Type B pancreatic cell (in vitro differentiated cells): ENCODE data around the gene FAAP20. TPM values are rescaled to one million over a fixed set of nuclear protein-coding genes. Genes with fewer than 3 reads are reported as not detected.

Source experiments
- DNase-seq: peaks from one replicate; pipeline ENCODE4 v3.0.0; 2021; ENCODE audit warnings: mixed read lengths; ENCODE audit not compliant: unreplicated experiment; ENCODE audit errors: extremely low spot score
- H3K27ac Mint-ChIP-seq: 2 replicates; pipeline ENCODE4 v1.8.0; 2021; ENCODE audit warnings: mild to moderate bottlenecking, mixed read lengths
- H3K27me3 Mint-ChIP-seq: 2 replicates; pipeline ENCODE4 v1.8.0; 2021; ENCODE audit warnings: mixed read lengths
- H3K36me3 Mint-ChIP-seq: 2 replicates; pipeline ENCODE4 v1.8.0; 2021; ENCODE audit warnings: mixed read lengths
- H3K4me1 Mint-ChIP-seq: one replicate; pipeline ENCODE4 v1.8.0; 2021; ENCODE audit warnings: mixed read lengths; ENCODE audit not compliant: unreplicated experiment
- H3K4me3 Mint-ChIP-seq: 2 replicates; pipeline ENCODE4 v1.8.0; 2021; ENCODE audit warnings: mild to moderate bottlenecking, mixed read lengths
- H3K9me3 Mint-ChIP-seq: 2 replicates; pipeline ENCODE4 v1.8.0; 2021; ENCODE audit warnings: mixed read lengths
- CTCF ChIP-seq: fragments of 200-600 bp; sonication (generic); conservative IDR thresholded peaks from 2 replicates; pipeline ENCODE4 v1.5.0; 2021; ENCODE audit warnings: antibody characterized with exemption, mild to moderate bottlenecking
- total RNA-seq: library from RNA; stranded (reverse); gene quantifications from 2 replicates; pipeline ENCODE4 v1.2.1, GENCODE V29; 2021; ENCODE audit warnings: low replicate concordance

The FAAP20 gene
- total RNA-seq, 1 donor from 2014 or later = 73.8 TPM

DNA sequence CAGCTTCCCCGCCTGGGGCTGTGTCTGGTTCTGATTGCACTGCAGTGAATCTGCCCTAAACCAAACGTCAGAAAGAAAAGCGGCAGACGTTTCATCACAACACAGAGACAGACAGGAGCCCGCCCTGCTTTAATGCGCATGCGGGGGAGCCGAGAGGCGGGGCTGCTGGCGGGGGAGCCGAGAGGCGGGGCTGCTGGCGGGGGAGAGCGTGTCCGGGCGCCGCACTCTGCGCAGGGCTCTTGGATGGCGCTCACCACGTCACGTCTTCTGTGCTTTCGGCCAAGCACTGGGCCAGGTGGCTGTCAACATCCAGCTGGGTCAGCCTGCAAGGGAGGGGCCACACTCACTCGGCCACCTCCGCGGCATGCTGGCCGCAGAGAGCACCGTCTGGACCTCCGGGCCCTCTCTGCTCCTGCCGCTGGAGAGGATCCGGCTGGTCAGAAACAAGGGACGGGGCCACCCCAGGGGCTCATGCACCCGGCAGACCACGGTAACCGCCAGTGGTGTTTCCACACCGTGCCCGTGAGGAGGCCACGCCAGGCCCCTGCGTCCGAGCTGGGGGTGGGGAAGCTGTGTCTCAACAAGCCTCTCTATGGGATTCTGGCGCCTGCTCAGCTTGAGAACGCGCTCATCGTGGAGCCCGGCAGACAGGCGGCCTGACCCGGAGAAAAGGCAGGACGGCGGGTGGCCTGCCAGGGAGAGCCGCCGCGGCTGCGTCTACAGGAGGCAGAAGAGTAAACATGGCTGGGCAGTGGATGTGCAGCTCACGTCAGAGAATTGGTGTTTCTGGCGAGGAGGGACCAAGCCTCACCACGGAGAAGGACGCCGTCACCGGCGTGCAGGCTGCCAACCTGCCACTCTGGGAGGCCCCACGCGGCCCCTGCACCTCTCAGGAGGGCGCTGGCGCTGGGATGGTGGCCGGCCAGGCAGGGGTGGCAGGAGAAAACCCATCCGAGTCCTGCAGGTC lies 4.8 kb downstream of the FAAP20 start:
- Mint-ChIP-seq H3K36me3 (no peaks in the 10 kb centered on the region), H3K27me3 (no peaks in the 10 kb centered on the region), H3K4me3 (peak overlapping the region; percentile 83), H3K9me3 (no peaks in the 10 kb centered on the region), H3K4me1 (peaks cover 7% of the 10 kb centered on the region), H3K27ac (peak overlapping the region; percentile 83)
- TF ChIP-seq CTCF = no peak
- peak; percentile 94 for DNase-seq

- no peak overlapping the region for H3K27ac Mint-ChIP-seq
- no peak overlapping the region for H3K4me3 Mint-ChIP-seq
- no peaks in the 10 kb centered on the region for H3K9me3 Mint-ChIP-seq
- TF ChIP-seq CTCF = no peak
- H3K36me3 Mint-ChIP-seq = peaks cover 3% of the 10 kb centered on the region
- H3K4me1 Mint-ChIP-seq = peaks cover 7% of the 10 kb centered on the region
- no peaks in the 10 kb centered on the region for H3K27me3 Mint-ChIP-seq
- DNase-seq = no peak
Measured at GRCh38 chr1:2188336-2188735, 6.2 kb downstream of the FAAP20 start.

- Mint-ChIP-seq H3K4me1 (peaks cover 7% of the 10 kb centered on the region), H3K9me3 (no peaks in the 10 kb centered on the region), H3K4me3 (no peak overlapping the region), H3K27me3 (no peaks in the 10 kb centered on the region), H3K36me3 (peaks cover 6% of the 10 kb centered on the region), H3K27ac (no peak overlapping the region)
- TF ChIP-seq CTCF = no peak
- no peak for DNase-seq
Measured at GRCh38 chr1:2187619-2188018, 7.0 kb downstream of the FAAP20 start.

GRCh38 chr1:2186901-2187300 lies 7.7 kb downstream of the FAAP20 start:
- TF ChIP-seq CTCF = no peak
- DNase-seq = no peak
- Mint-ChIP-seq H3K36me3 (peaks cover 6% of the 10 kb centered on the region), H3K9me3 (no peaks in the 10 kb centered on the region), H3K27ac (no peak overlapping the region), H3K27me3 (no peaks in the 10 kb centered on the region), H3K4me1 (peaks cover 7% of the 10 kb centered on the region), H3K4me3 (no peak overlapping the region)

DNA sequence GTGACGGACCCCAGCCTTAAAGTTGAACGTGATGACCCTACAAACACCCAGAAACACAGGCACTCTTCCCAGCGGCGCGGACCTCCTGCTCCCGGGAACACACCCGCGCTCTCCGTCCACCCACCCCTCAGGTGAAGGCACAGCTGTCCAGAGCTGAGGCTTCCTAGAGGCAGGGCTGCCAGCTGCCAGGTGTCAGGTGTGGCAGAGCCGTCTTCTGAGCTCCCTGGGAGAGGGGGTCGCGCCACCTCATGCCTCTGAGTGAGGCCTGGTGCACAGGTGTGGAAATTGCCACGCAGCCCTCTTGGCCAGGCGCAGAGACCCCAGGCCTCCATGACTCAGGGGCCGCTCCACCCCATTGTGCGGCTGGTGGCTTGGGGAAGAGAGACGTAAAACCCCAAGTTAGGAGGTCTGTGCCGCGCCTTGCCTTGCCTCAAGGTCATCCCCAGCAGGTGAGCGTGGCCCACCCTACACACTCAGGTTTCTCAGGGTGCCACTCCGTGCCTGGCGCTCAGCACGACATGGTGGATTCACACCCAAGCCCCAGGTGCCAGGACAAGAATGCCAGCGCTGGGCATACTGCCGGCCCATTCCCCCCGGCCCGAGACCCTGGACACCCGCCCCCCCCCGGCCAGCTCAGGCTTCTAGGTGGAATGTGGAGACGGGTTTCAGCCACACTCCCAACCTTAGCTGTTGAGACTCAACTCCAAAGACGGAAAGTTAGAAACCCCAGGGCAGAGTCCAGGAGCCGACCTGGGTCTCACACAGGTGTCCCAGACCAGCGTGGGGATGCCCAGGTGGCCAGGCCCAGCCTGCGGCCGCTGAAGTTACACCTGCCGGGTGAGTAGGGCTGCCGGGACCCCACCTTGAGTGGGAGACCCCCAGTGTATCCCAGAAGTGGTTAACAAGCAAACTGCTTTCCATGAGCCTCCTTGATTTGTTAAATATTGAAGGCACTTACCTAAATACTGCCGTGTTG lies 8.4 kb downstream of the FAAP20 start:
- no peaks in the 10 kb centered on the region for H3K9me3 Mint-ChIP-seq
- H3K27me3 Mint-ChIP-seq = no peaks in the 10 kb centered on the region
- no peak for DNase-seq
- H3K4me3 Mint-ChIP-seq = no peak overlapping the region
- peaks cover 6% of the 10 kb centered on the region for H3K36me3 Mint-ChIP-seq
- no peak for TF ChIP-seq CTCF
- H3K27ac Mint-ChIP-seq = no peak overlapping the region
- H3K4me1 Mint-ChIP-seq = peaks cover 3% of the 10 kb centered on the region
